ENCODE measurements around the gene HLCS.
A peak's percentile ranks its signal among the peaks of the same experiment; 100 is the strongest.

HLCS gene

DNA sequence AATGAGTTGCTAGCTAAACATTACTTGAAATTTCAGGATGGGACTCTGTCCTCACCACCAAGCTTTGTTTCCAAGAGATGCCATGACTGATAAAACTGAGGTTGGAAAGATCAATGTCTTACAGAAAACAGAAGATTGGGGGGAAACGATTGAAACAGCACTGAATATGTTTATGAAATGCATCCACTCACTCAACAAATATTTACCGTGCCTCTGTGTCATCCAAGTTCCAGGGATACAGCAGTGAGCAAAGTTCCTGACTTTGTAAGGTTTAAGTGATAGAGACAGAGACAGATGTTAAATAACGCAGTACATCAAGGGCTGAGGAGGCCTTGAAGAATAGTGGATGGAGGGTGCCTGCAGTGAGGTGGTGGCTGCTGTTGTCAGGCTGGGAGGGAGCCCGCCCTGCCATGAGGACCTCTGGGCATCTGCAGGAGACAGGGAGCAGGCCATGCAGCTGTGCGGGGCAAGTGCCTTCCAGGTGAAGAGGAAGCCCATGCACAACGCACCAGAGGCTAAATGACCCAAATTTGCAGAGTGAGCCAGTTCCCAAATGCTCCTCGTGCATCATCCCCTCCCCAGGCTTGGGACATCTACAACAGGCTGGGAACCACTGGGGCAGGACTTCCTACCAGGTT lies 108.0 kb downstream of the HLCS start:
- Histone ChIP-seq H3K27ac (ENCODE audit: low read length) (no peak overlapping the region), H3K27me3 (ENCODE audit: control insufficient read depth in 1 of 2, insufficient read depth in 2 of 2, low read length in 2 of 2) (no peaks in the 10 kb centered on the region), H3K9ac (ENCODE audit: low read length in 2 of 2) (no peak overlapping the region), H3K36me3 (ENCODE audit: control insufficient read depth in 2 of 2, insufficient read depth in 2 of 2, low read length in 2 of 2) (no peaks in the 10 kb centered on the region), H3K4me3 (ENCODE audit: low read length in 2 of 2) (no peak overlapping the region), H3K4me1 (ENCODE audit: control insufficient read depth, insufficient read depth, low read length) (peaks cover 3% of the 10 kb centered on the region), H3K9me3 (ENCODE audit: control insufficient read depth in 2 of 2, low read length in 2 of 2) (no peaks in the 10 kb centered on the region)

DNA sequence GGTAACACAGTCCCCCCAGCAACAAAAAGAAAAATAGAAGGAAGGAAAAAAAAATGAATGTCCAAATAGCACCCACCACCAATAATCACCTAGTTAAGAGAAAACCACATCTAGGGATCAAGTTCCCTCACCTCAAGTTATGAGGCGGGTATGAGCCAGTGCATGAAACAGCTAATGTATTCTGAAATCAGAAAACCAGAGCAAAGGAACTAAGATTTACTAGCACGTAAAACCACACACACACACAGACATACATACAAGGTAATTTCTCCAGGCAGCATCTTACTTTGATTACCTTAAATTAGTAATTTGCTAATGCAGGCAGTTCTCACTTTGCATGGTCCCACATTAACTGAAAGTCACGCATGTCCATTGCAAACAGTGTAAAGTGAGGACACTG lies 109.8 kb downstream of the HLCS start:
- Histone ChIP-seq H3K4me1 (ENCODE audit: control insufficient read depth, insufficient read depth, low read length) (peaks cover 3% of the 10 kb centered on the region), H3K9ac (ENCODE audit: low read length in 2 of 2) (no peak overlapping the region), H3K27me3 (ENCODE audit: control insufficient read depth in 1 of 2, insufficient read depth in 2 of 2, low read length in 2 of 2) (no peaks in the 10 kb centered on the region), H3K4me3 (ENCODE audit: low read length in 2 of 2) (no peak overlapping the region), H3K36me3 (ENCODE audit: control insufficient read depth in 2 of 2, insufficient read depth in 2 of 2, low read length in 2 of 2) (no peaks in the 10 kb centered on the region), H3K27ac (ENCODE audit: low read length) (no peak overlapping the region), H3K9me3 (ENCODE audit: control insufficient read depth in 2 of 2, low read length in 2 of 2) (no peaks in the 10 kb centered on the region)

DNA sequence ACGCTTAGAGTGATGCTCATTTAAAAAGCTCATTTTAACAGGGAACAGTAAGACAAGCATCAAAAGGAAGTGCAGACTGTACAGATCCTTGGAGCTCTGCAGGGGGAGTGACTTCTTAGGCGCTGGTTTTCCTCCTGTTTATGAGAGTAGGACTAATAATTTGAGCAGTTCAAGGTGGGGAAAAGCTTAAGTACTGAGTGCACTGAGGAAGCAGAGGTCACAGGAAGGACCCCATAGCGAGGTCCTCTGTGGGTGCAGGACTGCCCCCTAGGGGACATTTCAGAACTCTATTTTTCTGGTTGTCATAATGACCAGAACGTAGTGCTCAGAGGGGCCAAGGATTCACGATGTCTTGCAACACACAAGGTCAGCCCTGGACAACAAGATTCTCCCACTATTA lies 112.1 kb downstream of the HLCS start:
- Histone ChIP-seq H3K27me3 (ENCODE audit: control insufficient read depth in 1 of 2, insufficient read depth in 2 of 2, low read length in 2 of 2) (no peaks in the 10 kb centered on the region), H3K4me3 (ENCODE audit: low read length in 2 of 2) (no peak overlapping the region), H3K9me3 (ENCODE audit: control insufficient read depth in 2 of 2, low read length in 2 of 2) (no peaks in the 10 kb centered on the region), H3K27ac (ENCODE audit: low read length) (no peak overlapping the region), H3K36me3 (ENCODE audit: control insufficient read depth in 2 of 2, insufficient read depth in 2 of 2, low read length in 2 of 2) (no peaks in the 10 kb centered on the region), H3K9ac (ENCODE audit: low read length in 2 of 2) (no peak overlapping the region), H3K4me1 (ENCODE audit: control insufficient read depth, insufficient read depth, low read length) (peaks cover 6% of the 10 kb centered on the region)

DNA sequence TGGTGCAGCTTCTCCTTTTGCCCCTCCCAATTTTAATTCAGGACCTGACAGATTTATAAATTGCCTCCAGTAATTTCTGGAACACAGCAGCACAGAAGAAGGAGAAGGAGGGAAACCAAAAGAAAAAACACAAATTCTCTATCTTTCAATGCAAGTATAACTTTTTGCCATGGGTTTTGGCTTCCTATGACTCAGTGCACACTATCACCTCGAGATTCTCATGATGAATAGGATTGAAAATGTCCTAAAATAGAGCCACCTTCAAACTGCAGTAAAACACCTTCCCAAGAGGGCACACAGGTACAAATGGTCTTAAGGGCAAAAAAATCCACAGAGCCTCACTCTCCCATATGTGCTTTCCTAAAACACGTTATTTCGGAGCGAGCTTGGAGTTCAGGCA lies 113.6 kb downstream of the HLCS start:
- no peaks in the 10 kb centered on the region for H3K27me3 ChIP-seq (ENCODE audit: control insufficient read depth in 1 of 2, insufficient read depth in 2 of 2, low read length in 2 of 2)
- no peak overlapping the region for H3K9ac ChIP-seq (ENCODE audit: low read length in 2 of 2)
- no peaks in the 10 kb centered on the region for H3K9me3 ChIP-seq (ENCODE audit: control insufficient read depth in 2 of 2, low read length in 2 of 2)
- no peak overlapping the region for H3K4me3 ChIP-seq (ENCODE audit: low read length in 2 of 2)
- no peaks in the 10 kb centered on the region for H3K36me3 ChIP-seq (ENCODE audit: control insufficient read depth in 2 of 2, insufficient read depth in 2 of 2, low read length in 2 of 2)
- H3K4me1 ChIP-seq (ENCODE audit: control insufficient read depth, insufficient read depth, low read length) = peaks cover 6% of the 10 kb centered on the region
- no peak overlapping the region for H3K27ac ChIP-seq (ENCODE audit: low read length)

DNA sequence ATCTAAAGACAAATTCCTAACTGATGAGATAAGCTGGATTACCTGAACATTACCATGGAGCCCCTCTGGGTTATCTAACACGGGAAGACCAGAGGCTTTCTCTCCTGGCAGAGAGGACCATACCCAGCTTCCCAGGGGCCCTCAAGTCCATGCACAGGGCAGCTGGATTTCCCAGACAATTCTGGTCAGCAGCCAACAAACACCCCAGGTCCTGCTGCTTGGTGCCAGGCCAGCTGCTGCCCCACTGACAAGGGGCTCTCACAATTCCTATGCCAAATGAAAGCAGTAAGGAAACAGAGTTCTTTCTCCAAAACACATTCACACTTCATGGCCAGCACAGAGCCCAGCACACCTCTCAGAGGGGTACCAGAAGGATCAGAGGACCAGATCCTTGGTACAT lies 114.2 kb downstream of the HLCS start:
- H3K27me3 ChIP-seq (ENCODE audit: control insufficient read depth in 1 of 2, insufficient read depth in 2 of 2, low read length in 2 of 2) = no peaks in the 10 kb centered on the region
- H3K36me3 ChIP-seq (ENCODE audit: control insufficient read depth in 2 of 2, insufficient read depth in 2 of 2, low read length in 2 of 2) = no peaks in the 10 kb centered on the region
- H3K9me3 ChIP-seq (ENCODE audit: control insufficient read depth in 2 of 2, low read length in 2 of 2) = no peaks in the 10 kb centered on the region
- H3K27ac ChIP-seq (ENCODE audit: low read length) = no peak overlapping the region
- H3K4me3 ChIP-seq (ENCODE audit: low read length in 2 of 2) = no peak overlapping the region
- peaks cover 6% of the 10 kb centered on the region for H3K4me1 ChIP-seq (ENCODE audit: control insufficient read depth, insufficient read depth, low read length)
- no peak overlapping the region for H3K9ac ChIP-seq (ENCODE audit: low read length in 2 of 2)

DNA sequence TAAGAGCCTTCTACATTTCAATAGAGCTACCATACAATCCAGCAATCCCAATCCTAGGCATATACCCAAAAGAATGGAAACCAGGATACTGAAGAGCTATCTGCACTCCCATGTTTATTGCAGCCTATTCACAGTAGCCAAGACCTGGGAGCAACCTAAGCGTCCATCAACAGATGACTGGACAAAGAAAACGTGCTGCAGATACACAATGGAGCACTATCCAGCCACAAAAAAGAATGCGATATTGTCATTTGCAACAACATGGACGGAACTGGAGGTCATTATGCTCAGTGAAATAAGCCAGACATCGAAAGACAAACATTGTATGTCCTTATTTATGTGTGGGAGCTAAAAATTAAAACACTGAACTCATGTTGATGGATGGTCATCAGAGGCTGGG lies 115.3 kb downstream of the HLCS start:
- peak overlapping the region; percentile 0 for H3K27ac ChIP-seq (ENCODE audit: low read length)
- H3K4me1 ChIP-seq (ENCODE audit: control insufficient read depth, insufficient read depth, low read length) = peaks cover 6% of the 10 kb centered on the region
- no peaks in the 10 kb centered on the region for H3K9me3 ChIP-seq (ENCODE audit: control insufficient read depth in 2 of 2, low read length in 2 of 2)
- no peak overlapping the region for H3K4me3 ChIP-seq (ENCODE audit: low read length in 2 of 2)
- no peaks in the 10 kb centered on the region for H3K36me3 ChIP-seq (ENCODE audit: control insufficient read depth in 2 of 2, insufficient read depth in 2 of 2, low read length in 2 of 2)
- H3K9ac ChIP-seq (ENCODE audit: low read length in 2 of 2) = no peak overlapping the region
- H3K27me3 ChIP-seq (ENCODE audit: control insufficient read depth in 1 of 2, insufficient read depth in 2 of 2, low read length in 2 of 2) = no peaks in the 10 kb centered on the region

DNA sequence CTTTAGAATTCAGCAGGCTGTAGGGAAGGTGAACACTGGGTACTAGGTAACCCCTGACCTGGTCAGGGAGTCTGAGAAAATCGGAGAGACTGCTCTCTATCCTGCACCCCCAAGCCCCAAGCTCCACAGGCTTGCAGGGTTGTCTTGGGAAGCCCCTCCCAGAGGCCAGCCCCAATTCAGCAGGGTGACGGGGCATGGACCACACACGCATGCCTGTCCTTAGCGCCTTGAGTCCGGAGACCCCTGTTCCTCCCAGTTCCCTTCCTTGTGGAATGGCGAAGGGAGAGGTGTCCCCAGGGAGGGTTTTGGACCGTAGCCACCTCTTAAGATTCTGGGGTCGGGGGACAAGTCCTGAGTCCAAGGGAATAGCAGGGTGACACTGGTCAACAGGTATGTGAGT lies 116.1 kb downstream of the HLCS start:
- no peaks in the 10 kb centered on the region for H3K27me3 ChIP-seq (ENCODE audit: control insufficient read depth in 1 of 2, insufficient read depth in 2 of 2, low read length in 2 of 2)
- no peak overlapping the region for H3K27ac ChIP-seq (ENCODE audit: low read length)
- no peaks in the 10 kb centered on the region for H3K36me3 ChIP-seq (ENCODE audit: control insufficient read depth in 2 of 2, insufficient read depth in 2 of 2, low read length in 2 of 2)
- H3K4me1 ChIP-seq (ENCODE audit: control insufficient read depth, insufficient read depth, low read length) = peaks cover 6% of the 10 kb centered on the region
- H3K4me3 ChIP-seq (ENCODE audit: low read length in 2 of 2) = no peak overlapping the region
- no peaks in the 10 kb centered on the region for H3K9me3 ChIP-seq (ENCODE audit: control insufficient read depth in 2 of 2, low read length in 2 of 2)
- H3K9ac ChIP-seq (ENCODE audit: low read length in 2 of 2) = no peak overlapping the region

DNA sequence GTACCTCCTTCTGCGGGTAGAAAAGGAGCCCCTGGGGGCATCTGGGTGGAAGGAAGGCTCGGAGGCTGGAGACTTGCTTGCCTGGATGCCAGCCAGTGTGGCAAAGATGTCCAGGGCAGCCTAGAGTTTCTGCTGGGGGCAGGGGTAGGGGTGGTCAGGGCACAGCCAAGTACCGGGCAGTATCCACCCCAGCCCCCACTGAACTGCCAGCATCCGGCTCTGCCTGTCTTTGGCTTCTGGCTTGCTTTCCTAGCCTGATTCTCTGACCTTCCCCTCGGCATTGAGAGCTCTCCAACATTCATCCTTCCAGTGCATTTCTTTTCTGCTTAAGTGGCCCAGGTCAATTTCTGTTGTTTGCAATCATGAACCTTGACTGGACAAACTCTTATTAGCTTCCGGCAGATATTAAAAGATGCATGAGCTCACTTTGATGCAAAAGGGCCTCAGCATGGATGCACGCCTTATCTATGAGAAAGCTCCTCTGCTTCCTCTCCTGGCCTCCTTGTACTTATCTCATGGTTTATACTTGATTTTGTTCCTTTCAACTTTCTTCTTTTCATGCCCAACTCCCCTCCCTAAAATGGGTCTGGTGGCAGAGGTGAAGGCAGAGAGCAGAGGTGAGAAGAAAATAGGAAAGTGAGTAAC lies 116.9 kb downstream of the HLCS start:
- Histone ChIP-seq H3K27ac (ENCODE audit: low read length) (no peak overlapping the region), H3K9me3 (ENCODE audit: control insufficient read depth in 2 of 2, low read length in 2 of 2) (no peaks in the 10 kb centered on the region), H3K4me3 (ENCODE audit: low read length in 2 of 2) (no peak overlapping the region), H3K27me3 (ENCODE audit: control insufficient read depth in 1 of 2, insufficient read depth in 2 of 2, low read length in 2 of 2) (no peaks in the 10 kb centered on the region), H3K36me3 (ENCODE audit: control insufficient read depth in 2 of 2, insufficient read depth in 2 of 2, low read length in 2 of 2) (no peaks in the 10 kb centered on the region), H3K9ac (ENCODE audit: low read length in 2 of 2) (no peak overlapping the region), H3K4me1 (ENCODE audit: control insufficient read depth, insufficient read depth, low read length) (peaks cover 6% of the 10 kb centered on the region)

DNA sequence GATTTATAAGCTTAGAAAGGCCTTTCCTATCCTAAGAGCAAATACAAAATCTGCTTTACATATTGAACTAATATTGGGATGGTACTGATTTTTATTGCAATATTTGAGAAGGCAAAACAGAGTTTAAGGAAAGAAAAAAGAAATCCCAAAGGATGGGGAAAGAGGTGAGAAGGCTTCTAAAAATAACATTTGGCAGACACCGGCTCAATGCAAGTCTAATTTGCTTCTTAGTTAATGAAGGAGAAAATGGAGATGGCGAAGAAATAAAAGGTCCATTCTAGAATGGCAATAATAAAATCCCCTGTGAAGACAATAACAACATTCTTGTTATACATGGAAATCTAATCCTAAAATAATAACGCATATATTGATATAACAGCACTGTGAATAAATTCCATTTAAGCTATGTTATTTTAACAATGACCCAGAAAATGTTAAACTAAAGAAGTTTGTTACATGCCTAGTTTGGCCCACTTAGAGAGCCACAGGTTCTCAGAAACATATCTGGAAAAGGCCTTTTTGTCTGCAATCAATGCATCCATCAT lies 117.7 kb downstream of the HLCS start:
- Histone ChIP-seq H3K27ac (ENCODE audit: low read length) (no peak overlapping the region), H3K27me3 (ENCODE audit: control insufficient read depth in 1 of 2, insufficient read depth in 2 of 2, low read length in 2 of 2) (no peaks in the 10 kb centered on the region), H3K4me3 (ENCODE audit: low read length in 2 of 2) (no peak overlapping the region), H3K36me3 (ENCODE audit: control insufficient read depth in 2 of 2, insufficient read depth in 2 of 2, low read length in 2 of 2) (no peaks in the 10 kb centered on the region), H3K9ac (ENCODE audit: low read length in 2 of 2) (no peak overlapping the region), H3K4me1 (ENCODE audit: control insufficient read depth, insufficient read depth, low read length) (peaks cover 6% of the 10 kb centered on the region), H3K9me3 (ENCODE audit: control insufficient read depth in 2 of 2, low read length in 2 of 2) (no peaks in the 10 kb centered on the region)

DNA sequence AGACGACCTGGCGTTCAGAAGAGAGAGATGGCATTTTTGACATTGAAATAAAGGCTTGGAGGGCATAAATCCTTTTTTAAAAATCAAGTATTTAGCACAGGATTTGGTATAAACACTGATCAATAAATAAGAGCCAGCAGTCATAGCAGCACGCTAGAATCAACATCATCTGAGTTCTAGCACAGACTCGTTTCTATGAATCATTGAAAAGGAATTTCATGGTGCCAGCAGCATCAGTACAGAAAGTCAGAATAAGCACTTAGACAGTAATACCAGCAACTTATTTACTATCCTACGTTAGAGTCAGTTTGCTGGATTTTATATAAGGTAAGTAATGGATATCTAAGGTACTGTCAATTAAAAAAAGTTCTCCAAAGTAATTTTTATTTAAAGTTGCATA lies 119.3 kb downstream of the HLCS start:
- H3K27me3 ChIP-seq (ENCODE audit: control insufficient read depth in 1 of 2, insufficient read depth in 2 of 2, low read length in 2 of 2) = no peaks in the 10 kb centered on the region
- no peak overlapping the region for H3K4me3 ChIP-seq (ENCODE audit: low read length in 2 of 2)
- H3K36me3 ChIP-seq (ENCODE audit: control insufficient read depth in 2 of 2, insufficient read depth in 2 of 2, low read length in 2 of 2) = no peaks in the 10 kb centered on the region
- no peak overlapping the region for H3K9ac ChIP-seq (ENCODE audit: low read length in 2 of 2)
- H3K4me1 ChIP-seq (ENCODE audit: control insufficient read depth, insufficient read depth, low read length) = peaks cover 6% of the 10 kb centered on the region
- H3K9me3 ChIP-seq (ENCODE audit: control insufficient read depth in 2 of 2, low read length in 2 of 2) = no peaks in the 10 kb centered on the region
- no peak overlapping the region for H3K27ac ChIP-seq (ENCODE audit: low read length)

DNA sequence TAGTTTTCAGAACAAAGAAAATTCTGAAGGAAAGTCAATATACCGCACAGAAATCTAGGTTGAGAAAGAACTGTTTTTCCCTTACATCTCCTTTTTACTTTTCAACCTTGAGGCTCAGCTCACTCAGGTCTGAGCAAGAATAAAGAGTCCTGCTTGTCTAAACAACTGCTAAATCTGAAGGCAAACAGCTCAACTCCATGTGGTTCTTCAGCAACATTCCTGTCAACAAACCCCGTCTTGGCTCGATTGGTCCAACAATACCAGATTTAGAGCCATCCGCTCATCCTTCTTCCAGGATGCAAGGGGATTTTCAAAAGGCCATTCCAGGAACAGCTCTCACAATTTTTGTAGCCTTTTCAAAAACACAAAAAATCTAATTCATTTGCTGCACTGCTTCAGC lies 119.8 kb downstream of the HLCS start:
- Histone ChIP-seq H3K36me3 (ENCODE audit: control insufficient read depth in 2 of 2, insufficient read depth in 2 of 2, low read length in 2 of 2) (no peaks in the 10 kb centered on the region), H3K9me3 (ENCODE audit: control insufficient read depth in 2 of 2, low read length in 2 of 2) (no peaks in the 10 kb centered on the region), H3K4me1 (ENCODE audit: control insufficient read depth, insufficient read depth, low read length) (peaks cover 6% of the 10 kb centered on the region), H3K9ac (ENCODE audit: low read length in 2 of 2) (no peak overlapping the region), H3K4me3 (ENCODE audit: low read length in 2 of 2) (no peak overlapping the region), H3K27me3 (ENCODE audit: control insufficient read depth in 1 of 2, insufficient read depth in 2 of 2, low read length in 2 of 2) (no peaks in the 10 kb centered on the region), H3K27ac (ENCODE audit: low read length) (no peak overlapping the region)
